ACC112 (cell line): ENCODE measurements around the gene SYP.
A peak's percentile ranks its signal among the peaks of the same experiment; 100 is the strongest.

ENCODE experiments used
- H2AFZ ChIP-seq: fragments of 200-600 bp; sonication (generic); one replicate; pipeline ENCODE4 v1.6.0; 2017; ENCODE audit warnings: antibody characterized with exemption, low read length; ENCODE audit not compliant: unreplicated experiment
- H3K27ac ChIP-seq: fragments of 200-600 bp; sonication (generic); 2 replicates; pipeline ENCODE4 v1.5.1; 2014; ENCODE audit warnings: low read depth, mild to moderate bottlenecking, antibody characterized with exemption, low read length, moderate library complexity
- H3K27me3 ChIP-seq: fragments of 200-600 bp; sonication (generic); 2 replicates; pipeline ENCODE4 v1.6.1; 2014; ENCODE audit warnings: mild to moderate bottlenecking, antibody characterized with exemption, low read length, moderate library complexity, mixed read lengths; ENCODE audit not compliant: insufficient read depth
- H3K36me3 ChIP-seq: fragments of 200-600 bp; sonication (generic); 2 replicates; pipeline ENCODE4 v1.6.1; 2016; ENCODE audit warnings: mild to moderate bottlenecking, antibody characterized with exemption, low read length, moderate library complexity, mixed read lengths; ENCODE audit not compliant: insufficient read depth
- H3K4me1 ChIP-seq: fragments of 200-600 bp; sonication (generic); one replicate; pipeline ENCODE4 v1.6.1; 2016; ENCODE audit warnings: low read length, mixed read lengths; ENCODE audit not compliant: insufficient read depth, unreplicated experiment, control insufficient read depth
- H3K4me3 ChIP-seq: fragments of 200-600 bp; sonication (generic); 2 replicates; pipeline ENCODE4 v1.5.1; 2014; ENCODE audit warnings: mild to moderate bottlenecking, low read depth, low read length
- H3K79me2 ChIP-seq: fragments of 200-600 bp; sonication (generic); one replicate; pipeline ENCODE4 v1.6.0; 2016; ENCODE audit warnings: low read length; ENCODE audit not compliant: control insufficient read depth, unreplicated experiment, insufficient read depth

Gene SYP

DNA sequence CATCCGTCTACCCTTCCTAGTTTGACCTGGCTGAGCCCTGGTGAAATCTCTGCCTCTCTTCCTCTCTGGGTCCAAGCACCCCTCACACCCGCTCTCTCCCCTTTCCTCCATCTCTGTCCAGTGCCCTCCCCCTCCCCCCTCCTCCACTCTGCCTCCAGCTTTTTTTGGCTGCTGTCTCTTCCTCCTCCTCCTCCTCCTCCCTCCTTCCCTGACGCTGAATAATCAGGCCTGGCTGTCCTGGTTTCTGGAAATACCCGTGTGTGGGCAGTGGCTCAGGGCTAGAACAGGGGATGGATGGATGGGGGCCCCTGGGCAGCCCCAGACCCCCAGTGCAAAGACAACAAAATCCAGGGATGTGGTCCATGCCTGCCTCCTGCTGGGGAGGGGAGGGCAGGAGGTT is 4.7 kb upstream of the SYP start:
- Histone ChIP-seq H3K4me3 (no peak overlapping the region), H2AFZ (no peak overlapping the region), H3K79me2 (no peaks in the 10 kb centered on the region), H3K27me3 (no peaks in the 10 kb centered on the region), H3K36me3 (no peaks in the 10 kb centered on the region), H3K4me1 (no peaks in the 10 kb centered on the region), H3K27ac (no peak overlapping the region)

DNA sequence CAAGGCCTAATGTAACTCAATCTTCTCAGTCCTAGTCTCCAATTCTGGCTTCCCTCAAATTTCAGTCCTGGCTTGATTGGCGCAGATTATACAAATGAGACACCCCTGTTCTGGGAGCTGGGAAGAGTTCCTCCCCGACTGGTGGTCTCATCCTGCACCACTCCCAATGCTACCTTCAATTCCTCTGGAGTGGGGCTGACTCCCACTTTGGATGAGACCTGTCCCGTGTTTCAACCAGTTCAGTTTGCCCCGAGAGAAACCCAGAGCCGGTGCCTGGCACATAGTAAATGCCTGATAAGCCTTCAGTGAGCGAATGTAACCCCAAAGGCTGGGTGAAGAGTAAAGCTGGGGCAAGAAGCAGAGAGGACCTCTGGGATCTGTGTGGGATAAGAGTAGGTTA is 4.0 kb upstream of the SYP start:
- H3K36me3 ChIP-seq = no peaks in the 10 kb centered on the region
- H3K4me3 ChIP-seq = no peak overlapping the region
- H3K4me1 ChIP-seq = no peaks in the 10 kb centered on the region
- no peak overlapping the region for H2AFZ ChIP-seq
- no peak overlapping the region for H3K27ac ChIP-seq
- H3K79me2 ChIP-seq = no peaks in the 10 kb centered on the region
- H3K27me3 ChIP-seq = 0 out of 2 replicates have a peak, but pooled peaks cover under 1% of the 10 kb centered on the region

DNA sequence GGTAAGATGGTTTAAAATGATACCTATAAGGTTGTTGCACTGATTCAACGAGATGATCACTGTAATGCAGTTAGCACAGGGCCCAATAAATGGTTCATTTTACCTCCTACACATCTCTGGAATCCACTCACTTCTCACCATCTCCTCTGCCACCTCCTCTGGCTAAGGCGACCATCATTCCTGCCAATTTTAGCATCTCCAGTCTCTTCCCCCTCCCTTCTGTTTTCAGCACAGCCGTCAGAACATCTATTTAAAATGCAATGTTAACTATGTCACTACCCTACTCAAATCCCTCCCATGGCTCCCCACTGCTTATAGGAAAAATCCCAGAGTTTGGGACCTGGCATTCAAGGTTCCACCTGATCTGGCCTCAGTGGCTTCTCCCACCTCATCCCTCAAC is 3.5 kb upstream of the SYP start:
- no peak overlapping the region for H2AFZ ChIP-seq
- no peaks in the 10 kb centered on the region for H3K79me2 ChIP-seq
- no peak overlapping the region for H3K4me3 ChIP-seq
- no peaks in the 10 kb centered on the region for H3K36me3 ChIP-seq
- peaks cover 3% of the 10 kb centered on the region for H3K4me1 ChIP-seq
- H3K27ac ChIP-seq = no peak overlapping the region
- H3K27me3 ChIP-seq = peaks cover 5% of the 10 kb centered on the region; the same call in 1 of the 2 replicates

DNA sequence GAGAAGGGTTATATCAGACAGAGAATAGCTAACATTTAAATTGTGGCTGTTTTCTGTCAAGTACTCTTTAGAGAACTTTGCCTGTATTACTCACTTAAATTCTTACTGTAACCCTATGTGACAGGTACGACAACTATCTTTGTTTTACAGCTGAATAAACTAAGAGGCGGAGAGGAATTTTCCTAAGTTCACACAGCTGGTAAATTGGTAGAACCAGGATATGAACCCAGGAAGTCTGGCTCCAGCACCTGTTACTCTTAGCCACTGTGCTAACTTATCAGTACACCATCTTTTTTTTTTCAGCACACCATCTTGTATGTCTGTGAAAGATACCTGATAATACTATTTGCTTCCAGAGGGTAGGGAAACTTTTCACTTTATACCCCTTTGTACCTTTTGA is 2.0 kb upstream of the SYP start:
- no peak overlapping the region for H3K4me3 ChIP-seq
- no peaks in the 10 kb centered on the region for H3K79me2 ChIP-seq
- H3K27me3 ChIP-seq = peaks cover 5% of the 10 kb centered on the region; the same call in 1 of the 2 replicates
- H3K36me3 ChIP-seq = no peaks in the 10 kb centered on the region
- H3K4me1 ChIP-seq = peaks cover 3% of the 10 kb centered on the region
- no peak overlapping the region for H3K27ac ChIP-seq
- H2AFZ ChIP-seq = no peak overlapping the region

DNA sequence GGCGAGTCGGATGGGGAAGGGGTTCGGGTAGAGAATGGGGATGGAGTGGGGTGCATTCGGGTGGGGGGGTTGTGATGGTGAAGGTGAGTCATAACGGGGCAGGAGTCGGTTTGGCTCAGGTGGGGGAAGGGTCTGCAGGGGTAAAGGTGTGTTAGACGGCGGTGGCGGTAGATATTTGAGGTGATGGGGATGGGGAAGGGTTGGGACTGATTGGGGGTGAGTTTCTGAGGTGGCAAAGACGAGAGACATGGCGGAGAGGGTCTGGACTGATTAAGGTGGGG is 738 bp downstream of the SYP start:
- Histone ChIP-seq H3K4me1 (peaks cover 3% of the 10 kb centered on the region), H3K4me3 (no peak overlapping the region), H3K27me3 (peaks cover 5% of the 10 kb centered on the region; the same call in 1 of the 2 replicates), H3K36me3 (no peaks in the 10 kb centered on the region), H3K27ac (no peak overlapping the region), H3K79me2 (no peaks in the 10 kb centered on the region), H2AFZ (no peak overlapping the region)

DNA sequence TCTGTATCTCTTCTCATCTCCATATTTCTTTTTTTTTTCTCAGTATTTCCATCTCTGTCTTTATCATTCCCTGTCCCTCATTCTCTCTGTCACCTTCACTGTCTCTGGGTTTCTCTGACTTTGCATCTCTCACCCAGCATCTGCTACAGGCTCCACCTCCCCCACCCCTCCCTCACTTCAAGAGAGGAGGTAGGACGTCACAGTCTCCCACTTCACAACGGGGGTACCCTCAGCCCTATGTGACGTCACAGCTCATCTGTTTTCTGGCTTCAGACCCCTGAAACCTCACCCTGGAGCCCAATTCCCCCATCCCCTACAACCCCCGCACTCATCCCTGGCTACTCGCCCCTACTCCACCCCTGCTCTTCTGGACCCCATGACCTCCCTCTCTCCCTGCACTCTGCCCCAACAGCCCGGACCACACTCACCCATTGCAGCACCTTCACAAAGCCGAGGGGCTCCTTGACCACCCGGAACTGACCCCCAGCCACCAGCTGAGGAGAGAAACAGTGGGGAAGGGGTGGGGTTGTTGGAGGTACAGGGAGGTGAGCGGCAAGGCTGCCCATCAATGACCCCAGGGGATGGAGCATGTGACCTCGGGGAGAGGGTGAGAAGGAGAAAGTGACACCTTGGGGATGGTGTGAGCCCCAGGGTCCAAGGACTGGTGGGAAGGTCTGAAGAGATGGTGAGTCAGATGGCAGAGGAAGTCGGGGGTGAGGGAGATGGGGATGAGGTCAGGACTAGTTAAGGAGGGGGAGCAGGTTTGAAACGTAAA is 1.3 kb downstream of the SYP start:
- no peaks in the 10 kb centered on the region for H3K79me2 ChIP-seq
- H3K27ac ChIP-seq = no peak overlapping the region
- H3K27me3 ChIP-seq = peaks cover 5% of the 10 kb centered on the region; the same call in 1 of the 2 replicates
- H3K4me1 ChIP-seq = peaks cover 3% of the 10 kb centered on the region
- H3K36me3 ChIP-seq = no peaks in the 10 kb centered on the region
- H3K4me3 ChIP-seq = no peak overlapping the region
- no peak overlapping the region for H2AFZ ChIP-seq

DNA sequence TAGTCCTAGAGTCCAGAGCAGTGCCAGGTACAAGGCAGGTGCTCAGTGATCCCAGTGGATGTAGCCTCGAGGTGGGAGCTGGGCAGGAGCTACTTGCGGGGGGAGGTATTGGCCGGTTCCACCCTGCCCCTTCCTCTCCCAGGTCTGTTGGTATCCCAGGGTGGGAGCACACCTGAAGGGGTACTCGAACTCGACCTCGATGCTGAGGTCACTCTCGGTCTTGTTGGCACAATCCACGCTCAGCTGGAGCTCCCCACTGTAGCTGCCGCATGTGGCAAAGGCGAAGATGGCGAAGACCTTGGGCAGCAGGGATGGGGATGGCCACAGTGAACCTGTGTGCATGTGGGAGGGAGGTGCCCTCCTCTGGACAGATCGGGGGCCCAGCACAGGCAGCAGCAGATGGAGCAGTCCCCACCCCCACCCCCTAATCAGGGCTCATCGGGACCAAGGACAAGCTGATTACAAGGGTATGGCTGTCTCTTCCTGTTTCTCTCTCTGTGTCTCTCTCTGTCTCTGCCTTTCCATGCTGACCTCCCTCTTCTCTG is 2.4 kb downstream of the SYP start:
- H3K4me1 ChIP-seq = peaks cover 3% of the 10 kb centered on the region
- no peak overlapping the region for H2AFZ ChIP-seq
- no peak overlapping the region for H3K27ac ChIP-seq
- no peak overlapping the region for H3K4me3 ChIP-seq
- peaks cover 5% of the 10 kb centered on the region; the same call in 1 of the 2 replicates for H3K27me3 ChIP-seq
- H3K79me2 ChIP-seq = no peaks in the 10 kb centered on the region
- no peaks in the 10 kb centered on the region for H3K36me3 ChIP-seq

DNA sequence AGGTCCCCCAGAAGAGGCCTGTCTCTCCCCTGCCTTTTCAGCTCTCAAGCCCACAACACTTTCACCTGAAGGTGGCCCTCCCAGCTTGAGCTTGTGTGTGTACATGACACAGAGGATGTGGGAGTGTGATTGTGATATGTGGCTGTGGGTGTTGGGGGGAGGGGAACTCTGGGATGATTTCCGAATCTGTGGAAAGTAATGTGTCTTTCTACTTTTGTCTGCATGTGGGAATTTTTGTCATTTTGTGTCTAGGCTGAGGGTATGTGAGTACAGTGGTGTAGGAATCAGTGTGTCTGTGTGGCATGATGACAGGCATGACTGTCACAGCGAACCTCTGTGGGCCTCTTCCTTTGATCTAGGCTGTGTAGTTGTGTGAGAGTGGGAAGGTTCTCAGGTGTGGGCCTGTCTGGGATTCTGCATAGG is 6.4 kb downstream of the SYP start:
- Histone ChIP-seq H3K79me2 (no peaks in the 10 kb centered on the region), H3K4me3 (no peak overlapping the region), H3K36me3 (no peaks in the 10 kb centered on the region), H3K27ac (no peak overlapping the region), H2AFZ (no peak overlapping the region), H3K4me1 (peaks cover 4% of the 10 kb centered on the region), H3K27me3 (no peaks in the 10 kb centered on the region)

DNA sequence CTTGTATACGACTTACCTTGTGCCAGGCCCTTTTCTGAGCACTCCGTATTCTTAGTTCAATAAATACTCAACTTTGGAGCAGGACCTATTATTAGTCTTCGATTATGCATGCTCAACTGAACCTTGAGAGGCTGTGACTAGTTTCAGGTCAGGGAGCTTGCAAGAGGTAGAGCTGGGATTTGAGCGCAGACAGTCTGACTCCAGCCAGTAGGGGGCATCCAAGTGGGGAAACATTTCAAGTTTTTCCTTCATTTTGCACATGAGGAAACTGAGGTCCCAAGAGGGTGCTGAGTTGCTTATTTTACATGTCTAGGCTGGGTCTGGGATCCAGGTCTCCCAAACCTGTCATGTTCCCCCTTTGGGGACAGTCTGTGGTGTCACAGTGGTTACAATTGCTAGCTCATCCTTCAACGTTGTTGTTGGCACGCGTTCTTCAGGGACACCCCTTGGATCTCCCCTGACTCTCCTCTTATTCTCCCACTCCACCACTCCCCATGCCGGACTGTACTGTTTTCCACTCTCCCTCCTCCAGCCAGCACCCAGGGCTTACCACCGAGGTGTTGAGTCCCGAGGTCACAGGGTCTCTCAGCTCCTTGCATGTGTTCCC is 7.2 kb downstream of the SYP start:
- H3K4me3 ChIP-seq = no peak overlapping the region; the same call in 1 of the 2 replicates
- H3K36me3 ChIP-seq = no peaks in the 10 kb centered on the region
- no peaks in the 10 kb centered on the region for H3K79me2 ChIP-seq
- H3K27me3 ChIP-seq = no peaks in the 10 kb centered on the region
- no peak overlapping the region for H3K27ac ChIP-seq
- H3K4me1 ChIP-seq = peaks cover 4% of the 10 kb centered on the region
- no peak overlapping the region for H2AFZ ChIP-seq

DNA sequence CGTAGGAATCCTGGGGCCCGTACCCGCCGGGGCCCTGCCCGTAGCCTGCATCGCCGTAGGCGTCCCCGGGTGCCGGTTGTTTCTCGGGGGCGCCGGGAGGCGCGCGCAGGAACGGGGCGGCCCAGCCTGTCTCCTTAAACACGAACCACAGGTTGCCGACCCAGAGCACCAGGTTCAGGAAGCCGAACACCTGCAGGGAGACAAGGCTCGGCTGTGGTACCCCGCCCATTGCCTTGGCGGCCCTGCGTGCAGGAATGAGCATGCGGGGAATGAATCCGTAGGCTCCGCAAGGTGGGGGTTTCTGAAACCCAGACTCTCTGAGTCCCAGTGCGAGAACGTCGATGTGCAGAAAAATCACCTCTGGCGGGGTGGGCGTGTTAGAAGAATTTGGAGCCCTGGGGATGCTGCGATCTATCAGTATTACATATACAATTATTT is 8.4 kb downstream of the SYP start:
- Histone ChIP-seq H2AFZ (peak overlapping the region; percentile 74), H3K27ac (no peak overlapping the region), H3K4me1 (peaks cover 4% of the 10 kb centered on the region), H3K4me3 (peak overlapping the region; percentile 92), H3K27me3 (no peaks in the 10 kb centered on the region), H3K79me2 (no peaks in the 10 kb centered on the region), H3K36me3 (no peaks in the 10 kb centered on the region)
